ENCODE measurements around the gene OOSP1. TPM values are rescaled to one million over a fixed set of nuclear protein-coding genes. Genes with fewer than 3 reads are reported as not detected.

Gene OOSP1
- total and polyA plus RNA-seq, 10 donors, result not detected

GRCh38 chr11:59990421-59990820 is 52.2 kb downstream of the OOSP1 start:
- intact Hi-C loops (cut with DNase I; ENCODE audit: low total_unique reads), result no loop called here
- peaks cover 0 to 40% (median 19%) of the 10 kb centered on the region in 8 donors for H3K9me3 ChIP-seq
- H3K27me3 ChIP-seq (replicated peaks in 1 of 7), result no peaks in the 10 kb centered on the region
- H3K27ac ChIP-seq, result no peak overlapping the region
- 73 to 88% (median 84%) methylated on average over 1 of the region's 1 CpG for WGBS, 5 donors
- no peak overlapping the region for H3K4me3 ChIP-seq
- no peaks in the 10 kb centered on the region for H3K36me3 ChIP-seq
- TF ChIP-seq POLR2AphosphoS5 (IDR thresholded peaks at IDR 0.05), result no peak
- TF ChIP-seq, protein P1, sequence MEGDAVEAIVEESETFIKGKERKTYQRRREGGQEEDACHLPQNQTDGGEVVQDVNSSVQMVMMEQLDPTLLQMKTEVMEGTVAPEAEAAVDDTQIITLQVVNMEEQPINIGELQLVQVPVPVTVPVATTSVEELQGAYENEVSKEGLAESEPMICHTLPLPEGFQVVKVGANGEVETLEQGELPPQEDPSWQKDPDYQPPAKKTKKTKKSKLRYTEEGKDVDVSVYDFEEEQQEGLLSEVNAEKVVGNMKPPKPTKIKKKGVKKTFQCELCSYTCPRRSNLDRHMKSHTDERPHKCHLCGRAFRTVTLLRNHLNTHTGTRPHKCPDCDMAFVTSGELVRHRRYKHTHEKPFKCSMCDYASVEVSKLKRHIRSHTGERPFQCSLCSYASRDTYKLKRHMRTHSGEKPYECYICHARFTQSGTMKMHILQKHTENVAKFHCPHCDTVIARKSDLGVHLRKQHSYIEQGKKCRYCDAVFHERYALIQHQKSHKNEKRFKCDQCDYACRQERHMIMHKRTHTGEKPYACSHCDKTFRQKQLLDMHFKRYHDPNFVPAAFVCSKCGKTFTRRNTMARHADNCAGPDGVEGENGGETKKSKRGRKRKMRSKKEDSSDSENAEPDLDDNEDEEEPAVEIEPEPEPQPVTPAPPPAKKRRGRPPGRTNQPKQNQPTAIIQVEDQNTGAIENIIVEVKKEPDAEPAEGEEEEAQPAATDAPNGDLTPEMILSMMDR (IDR thresholded peaks at IDR 0.05 in 8 of 11, conservative IDR thresholded peaks at IDR 0.05 in 3 of 11), result no peak
- no peak for TF ChIP-seq POLR2A (IDR thresholded peaks at IDR 0.05)
- no peaks in the 10 kb centered on the region for H3K4me1 ChIP-seq
- DNase-seq, result no peak

- Histone ChIP-seq H3K27ac (no peak overlapping the region), H3K4me3 (no peak overlapping the region), H3K4me1 (no peaks in the 10 kb centered on the region), H3K27me3 (replicated peaks in 1 of 7) (no peaks in the 10 kb centered on the region), H3K9me3 (peaks cover 0 to 40% (median 19%) of the 10 kb centered on the region in 8 donors), H3K36me3 (no peaks in the 10 kb centered on the region)
- WGBS, 5 donors, result 23 to 31% (median 26%) methylated on average over 5 of the region's 5 CpGs
- TF ChIP-seq POLR2AphosphoS5 (IDR thresholded peaks at IDR 0.05), result no peak
- TF ChIP-seq POLR2A (IDR thresholded peaks at IDR 0.05), result no peak
- intact Hi-C loops (cut with DNase I; ENCODE audit: low total_unique reads), result no loop called here
- no peak for DNase-seq
Observed at GRCh38 chr11:59992425-59992824, 54.2 kb downstream of the OOSP1 start.

DNA sequence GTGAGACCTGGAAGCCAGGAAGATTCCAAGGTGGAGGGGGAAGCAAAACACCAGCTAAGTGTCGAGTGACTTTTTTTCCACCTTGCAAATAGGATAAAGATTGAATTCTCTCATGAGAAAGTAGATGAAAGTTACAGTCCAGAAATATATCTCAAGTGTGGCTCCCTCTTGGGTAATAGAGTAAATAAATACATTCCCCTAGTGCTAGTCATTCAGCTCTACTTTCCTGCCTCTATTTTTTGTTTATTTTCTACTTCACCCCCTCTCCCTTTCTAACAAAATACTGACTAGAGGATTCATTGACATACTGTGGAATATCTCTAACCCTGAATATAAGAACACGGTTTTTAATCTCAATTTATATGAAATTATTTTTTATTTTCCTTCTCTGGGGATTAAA is 59.6 kb downstream of the OOSP1 start:
- H3K4me3 ChIP-seq, result no peak overlapping the region
- TF ChIP-seq POLR2AphosphoS5 (IDR thresholded peaks at IDR 0.05) (no peak), POLR2A (IDR thresholded peaks at IDR 0.05) (no peak)
- TF ChIP-seq, protein P1 (IDR thresholded peaks at IDR 0.05 in 8 of 11, conservative IDR thresholded peaks at IDR 0.05 in 3 of 11), result no peak
- 73 to 84% (median 80%) methylated on average over 2 of the region's 2 CpGs for WGBS, 5 donors
- H3K36me3 ChIP-seq, result no peaks in the 10 kb centered on the region
- DNase-seq, result no peak
- H3K27ac ChIP-seq, result no peak overlapping the region
- H3K4me1 ChIP-seq, result no peaks in the 10 kb centered on the region
- intact Hi-C loops (cut with DNase I; ENCODE audit: low total_unique reads), result no loop called here
- H3K27me3 ChIP-seq (replicated peaks in 1 of 7), result no peaks in the 10 kb centered on the region
- peaks cover 0 to 4% (median 0%) of the 10 kb centered on the region in 8 donors for H3K9me3 ChIP-seq

DNA sequence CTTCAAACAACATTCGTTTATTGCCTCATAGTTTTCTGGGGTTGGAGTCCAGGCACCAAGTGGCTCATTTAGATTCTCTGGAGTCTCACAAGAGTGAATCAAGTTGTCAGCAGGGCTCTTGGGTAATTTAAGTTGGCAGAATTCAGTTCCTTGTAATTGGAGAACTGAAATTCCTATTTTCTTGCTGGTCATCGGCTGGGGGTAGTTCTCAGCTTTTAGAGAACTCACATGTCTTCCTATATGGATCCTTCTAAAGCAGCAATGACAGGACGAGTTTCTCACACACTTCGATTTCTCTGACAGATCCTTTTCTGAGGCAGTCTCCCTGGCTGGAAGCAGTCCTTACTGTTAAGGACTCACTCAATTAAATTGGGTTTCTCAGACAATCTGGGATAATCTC is 61.5 kb downstream of the OOSP1 start:
- WGBS, 5 donors, result 70 to 88% (median 80%) methylated on average over 4 of the region's 4 CpGs
- H3K4me3 ChIP-seq, result no peak overlapping the region
- peaks cover 0 to 4% (median 0%) of the 10 kb centered on the region in 8 donors for H3K9me3 ChIP-seq
- intact Hi-C loops (cut with DNase I; ENCODE audit: low total_unique reads), result no loop called here
- TF ChIP-seq, protein P1 (IDR thresholded peaks at IDR 0.05 in 8 of 11, conservative IDR thresholded peaks at IDR 0.05 in 3 of 11), result no peak
- TF ChIP-seq POLR2A (IDR thresholded peaks at IDR 0.05), result no peak
- TF ChIP-seq POLR2AphosphoS5 (IDR thresholded peaks at IDR 0.05), result no peak
- H3K27ac ChIP-seq, result no peak overlapping the region
- H3K27me3 ChIP-seq (replicated peaks in 1 of 7), result no peaks in the 10 kb centered on the region
- no peaks in the 10 kb centered on the region for H3K4me1 ChIP-seq
- no peak for DNase-seq
- H3K36me3 ChIP-seq, result no peaks in the 10 kb centered on the region

DNA sequence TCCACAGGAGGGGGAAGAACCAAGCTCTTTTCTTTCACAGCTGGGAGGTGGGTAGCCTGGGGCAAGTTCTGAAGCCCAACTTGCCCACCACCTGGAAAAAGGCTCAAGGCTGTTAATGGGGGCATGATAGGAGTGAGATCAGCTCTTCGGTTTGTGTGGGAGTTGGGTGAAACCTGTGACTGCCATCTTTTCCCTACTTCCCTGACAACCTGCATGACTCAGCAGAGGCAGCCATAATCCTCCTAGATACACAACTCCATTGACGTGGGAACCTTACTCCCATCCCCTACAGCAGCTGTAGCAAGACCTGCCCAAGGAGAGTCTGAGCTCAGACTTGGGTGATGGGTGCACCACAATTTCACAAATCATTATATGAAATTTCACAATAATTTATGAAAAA is 65.5 kb downstream of the OOSP1 start:
- TF ChIP-seq POLR2A (IDR thresholded peaks at IDR 0.05) (no peak), POLR2AphosphoS5 (IDR thresholded peaks at IDR 0.05) (no peak)
- TF ChIP-seq, protein P1 (IDR thresholded peaks at IDR 0.05 in 8 of 11, conservative IDR thresholded peaks at IDR 0.05 in 3 of 11), result no peak
- DNase-seq, result no peak
- WGBS, 5 donors, result 72 to 87% (median 83%) methylated on average over 2 of the region's 2 CpGs
- Histone ChIP-seq H3K4me1 (no peaks in the 10 kb centered on the region), H3K36me3 (no peaks in the 10 kb centered on the region), H3K27ac (no peak overlapping the region), H3K27me3 (replicated peaks in 1 of 7) (no peaks in the 10 kb centered on the region), H3K4me3 (no peak overlapping the region), H3K9me3 (peaks cover 0 to 4% (median 0%) of the 10 kb centered on the region in 8 donors)
- intact Hi-C loops (cut with DNase I; ENCODE audit: low total_unique reads), result no loop called here
